GM18873 (cell line): ENCODE data around the gene SLC35A3.
"Not testable (repeated sequence)": the region's sequence is repeated elsewhere in the genome, so short reads cannot be mapped to it uniquely, and the experiment has no call there.

Experiments used
- ATAC-seq: cut with Tn5 transposase; IDR thresholded peaks from one replicate; pipeline ENCODE4 v1.9.1; 2021; ENCODE audit warnings: mild to moderate bottlenecking, moderate library complexity, moderate number of reproducible peaks; ENCODE audit not compliant: unreplicated experiment, low FRiP score

The SLC35A3 gene

GRCh38 chr1:99970713-99971255, 988 bp downstream of the SLC35A3 start:
- no peak for ATAC-seq

- not testable (repeated sequence) for ATAC-seq
These were observed 2.3 kb downstream of the SLC35A3 start for GRCh38 chr1:99972066-99972465.

GRCh38 chr1:99975529-99975928, 5.7 kb downstream of the SLC35A3 start:
- no peak for ATAC-seq

- not testable (repeated sequence) for ATAC-seq
These were observed 7.5 kb downstream of the SLC35A3 start for GRCh38 chr1:99977326-99977725.

DNA sequence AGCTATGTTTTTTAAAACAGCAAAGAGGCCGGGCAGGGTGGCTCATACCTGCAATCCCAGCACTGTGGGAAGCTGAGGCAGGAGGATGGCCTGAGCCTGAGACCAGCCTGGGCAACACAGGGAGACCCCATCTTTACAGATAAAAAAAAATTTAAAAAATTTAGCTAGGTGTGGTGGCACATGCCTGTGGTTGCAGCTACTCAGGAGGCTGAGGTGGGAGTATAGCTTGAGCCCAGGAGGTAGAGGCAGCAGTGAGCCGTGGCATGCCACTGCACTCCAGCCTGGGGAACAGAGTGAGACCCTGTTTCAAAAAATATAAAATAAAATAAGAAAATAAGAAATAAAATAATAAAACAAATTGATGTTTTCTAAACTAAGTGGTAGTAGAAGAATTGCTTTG, 8.4 kb downstream of the SLC35A3 start:
- ATAC-seq: no peak

- no peak for ATAC-seq
These were observed 9.3 kb downstream of the SLC35A3 start for GRCh38 chr1:99979091-99979490.

- ATAC-seq: no peak
These were observed 11.1 kb downstream of the SLC35A3 start for GRCh38 chr1:99980928-99981327.

DNA sequence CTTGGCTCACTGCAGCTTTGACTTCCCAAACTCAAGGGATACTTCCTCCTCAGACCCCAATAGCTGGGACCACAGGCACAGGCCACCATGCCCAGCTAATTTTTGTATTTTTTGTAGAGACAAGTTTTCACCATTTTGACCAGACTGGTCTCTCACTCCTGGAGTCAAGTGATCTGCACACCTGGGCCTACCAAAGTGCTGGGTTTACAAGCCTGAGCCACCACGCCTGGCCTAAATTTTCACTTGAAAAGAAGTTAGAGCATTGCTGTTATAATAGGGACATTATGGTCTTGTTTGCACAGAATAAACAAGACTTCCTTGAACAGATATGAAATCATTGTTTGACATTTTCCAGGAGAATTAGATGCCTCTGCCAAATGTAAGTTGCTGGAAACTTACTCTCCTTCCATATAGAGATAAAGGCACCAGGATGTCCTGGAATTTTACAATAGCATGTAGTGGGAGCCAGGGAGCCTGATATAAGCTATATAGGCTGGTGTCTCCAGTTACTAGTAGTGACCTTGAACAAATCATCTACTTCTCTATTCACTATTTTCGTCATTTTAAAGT, 16.9 kb downstream of the SLC35A3 start:
- ATAC-seq: no peak

DNA sequence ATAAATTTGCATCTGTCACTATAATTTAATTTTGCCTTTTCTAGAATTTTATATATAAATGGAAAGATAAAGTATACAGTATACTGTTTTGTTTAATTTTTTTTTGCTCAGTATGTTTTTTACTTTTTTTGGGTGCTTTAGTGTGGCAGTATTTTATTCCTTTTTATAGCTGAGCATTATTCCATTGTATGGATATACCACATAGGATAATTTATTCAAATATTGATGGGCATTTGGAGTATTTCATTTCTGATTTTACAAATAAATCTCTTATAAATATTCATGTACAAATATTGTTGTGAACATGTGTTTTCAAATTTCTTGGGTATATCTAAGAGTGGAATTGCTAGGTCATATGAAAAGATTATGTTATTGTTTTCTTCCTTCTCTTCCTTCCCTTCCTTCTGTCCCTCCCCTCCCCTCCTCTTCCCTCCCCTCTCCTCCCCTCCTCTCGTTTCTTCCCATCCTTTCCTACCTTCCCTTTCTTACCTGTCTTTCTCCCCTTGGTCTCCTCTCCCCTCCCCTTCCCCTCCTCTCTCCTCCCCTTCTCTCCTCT, 18.5 kb downstream of the SLC35A3 start:
- ATAC-seq: no peak

DNA sequence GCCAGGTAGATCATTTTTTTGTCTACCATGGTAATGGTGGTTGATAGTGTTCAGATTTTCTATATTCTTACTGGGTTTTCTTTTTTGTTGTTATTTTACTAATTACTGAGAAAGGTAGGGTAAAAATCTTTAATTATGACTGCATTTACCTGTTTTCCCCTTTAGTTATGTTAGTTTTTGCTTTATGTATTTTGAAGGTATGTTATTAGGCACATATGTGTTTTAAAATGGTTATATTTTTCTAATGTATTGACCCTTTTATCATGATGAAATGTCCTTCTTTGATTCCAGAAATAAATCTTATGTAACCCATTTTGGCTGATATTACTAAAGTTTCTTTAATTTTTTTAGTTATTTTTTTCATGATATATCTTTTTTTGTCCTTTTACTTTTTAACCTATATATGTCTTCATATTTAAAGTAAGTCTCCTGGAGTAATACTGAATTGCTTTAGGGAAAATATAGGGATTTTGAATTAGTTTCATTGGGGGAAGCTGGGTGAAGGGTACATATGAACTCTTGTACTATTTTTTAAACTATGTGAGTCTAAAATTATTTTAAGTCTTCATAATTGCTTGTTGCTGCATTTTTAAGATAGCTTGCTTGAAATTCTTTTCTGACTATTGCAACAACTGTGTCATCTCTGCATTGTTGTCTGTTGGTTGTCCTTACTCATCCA, 22.4 kb downstream of the SLC35A3 start:
- ATAC-seq: no peak

DNA sequence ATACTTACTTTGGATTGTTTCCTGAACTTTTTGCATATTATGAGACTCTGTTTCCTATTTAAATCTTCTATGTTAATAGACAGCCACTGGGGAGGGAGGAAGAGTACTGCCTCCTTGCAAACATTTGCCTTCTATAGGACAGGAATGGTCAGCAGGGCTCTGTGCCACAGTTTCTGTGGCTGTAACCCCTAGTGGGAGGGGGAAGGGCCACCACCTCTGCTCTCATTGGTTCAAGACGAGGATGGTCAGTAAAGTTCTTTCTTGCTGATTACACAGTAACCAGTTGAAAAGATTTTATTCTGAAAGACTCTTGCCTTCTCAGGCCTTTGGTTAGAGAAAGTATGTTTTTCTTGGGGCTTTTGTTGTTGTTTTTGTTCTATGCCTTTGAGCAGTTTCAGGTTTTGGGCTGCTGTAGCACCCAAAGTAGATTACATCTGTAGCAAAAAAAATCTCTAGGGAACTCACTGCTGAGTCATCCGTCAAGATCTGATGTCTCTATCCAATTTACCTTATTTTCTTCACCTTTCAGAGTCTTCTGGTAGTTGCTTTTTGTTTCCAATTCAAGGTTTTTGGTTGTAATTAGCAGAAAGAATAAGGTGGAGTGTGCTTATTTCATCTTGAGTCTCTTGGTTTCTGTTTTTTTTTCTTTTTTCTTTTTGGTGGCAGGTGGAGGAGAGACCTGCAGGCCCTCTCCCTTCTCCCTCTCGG, 23.1 kb downstream of the SLC35A3 start:
- no peak for ATAC-seq

DNA sequence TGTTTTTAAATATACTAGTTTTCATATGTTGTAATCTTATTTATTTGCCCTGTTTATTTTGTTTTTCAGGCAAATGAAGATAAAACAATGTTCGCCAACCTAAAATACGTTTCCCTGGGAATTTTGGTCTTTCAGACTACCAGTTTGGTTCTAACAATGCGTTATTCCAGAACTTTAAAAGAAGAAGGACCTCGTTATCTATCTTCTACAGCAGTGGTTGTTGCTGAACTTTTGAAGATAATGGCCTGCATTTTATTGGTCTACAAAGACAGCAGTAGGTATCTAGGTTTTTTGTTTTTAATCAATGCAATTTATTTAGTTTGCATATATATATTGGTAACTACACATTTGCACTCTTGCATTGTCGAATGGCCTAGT, 23.7 kb downstream of the SLC35A3 start:
- ATAC-seq: no peak

- ATAC-seq: no peak
These were observed 24.7 kb downstream of the SLC35A3 start for GRCh38 chr1:99994496-99994895.

DNA sequence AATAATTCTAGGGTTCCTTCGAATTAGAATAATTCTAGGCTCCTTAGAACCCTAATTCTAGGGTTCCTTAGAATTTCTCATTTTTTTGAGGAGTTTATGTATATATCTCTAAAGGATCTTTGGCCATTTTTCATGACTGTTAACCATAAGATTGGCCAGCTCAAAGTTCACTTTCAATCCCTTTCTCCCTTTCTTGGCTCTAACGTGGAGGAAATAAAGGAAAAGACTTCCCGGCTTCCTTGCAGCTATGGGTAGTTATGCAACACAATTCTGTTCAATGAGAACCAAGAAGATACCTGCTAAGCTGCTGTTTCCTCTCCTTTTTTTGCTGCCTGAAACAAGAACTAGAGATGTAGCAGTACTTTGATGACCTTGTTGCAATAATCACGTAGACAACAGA, 27.2 kb downstream of the SLC35A3 start:
- ATAC-seq: no peak

GRCh38 chr1:100001462-100001861, 31.7 kb downstream of the SLC35A3 start:
- no peak for ATAC-seq

GRCh38 chr1:100005424-100005823, 35.6 kb downstream of the SLC35A3 start:
- ATAC-seq: no peak

DNA sequence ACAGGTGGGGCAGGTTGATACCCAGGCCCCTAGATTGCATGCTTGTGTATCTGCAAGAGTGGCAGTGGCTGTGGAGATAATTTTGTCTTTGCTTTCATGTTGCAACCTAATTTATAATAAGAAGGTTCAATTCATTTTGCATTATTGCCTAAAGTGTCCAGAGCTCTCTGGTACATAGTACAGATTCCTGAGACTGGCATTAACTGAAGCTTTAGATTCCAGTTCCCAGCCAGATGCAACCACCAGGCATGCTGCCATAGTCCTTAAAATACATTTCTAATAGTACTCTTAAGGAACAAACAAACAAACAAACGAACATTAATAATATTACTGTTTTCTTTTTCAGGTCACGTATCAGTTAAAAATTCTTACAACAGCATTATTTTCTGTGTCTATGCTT, 36.9 kb downstream of the SLC35A3 start:
- ATAC-seq: no peak

GRCh38 chr1:100009458-100009857, 39.7 kb downstream of the SLC35A3 start:
- no peak for ATAC-seq

DNA sequence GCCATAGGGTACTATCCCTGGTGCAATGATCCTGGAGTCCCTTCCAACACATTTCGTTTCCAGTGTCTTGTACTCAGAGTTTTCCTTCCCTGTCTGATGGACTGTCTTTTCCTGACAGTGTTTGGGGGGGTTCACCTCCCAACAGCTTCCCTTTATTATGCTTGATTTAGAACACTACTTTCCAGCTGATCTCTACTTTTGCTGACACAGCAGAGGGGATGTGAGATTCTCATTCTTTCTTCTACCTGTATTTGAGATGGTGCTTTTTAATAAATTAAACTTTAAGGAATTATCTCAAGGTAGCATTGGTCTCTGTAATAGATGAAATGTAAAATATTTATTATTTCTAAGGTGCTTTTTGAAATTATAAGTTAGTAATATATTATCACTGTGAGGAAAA, 41.0 kb downstream of the SLC35A3 start:
- ATAC-seq: no peak

DNA sequence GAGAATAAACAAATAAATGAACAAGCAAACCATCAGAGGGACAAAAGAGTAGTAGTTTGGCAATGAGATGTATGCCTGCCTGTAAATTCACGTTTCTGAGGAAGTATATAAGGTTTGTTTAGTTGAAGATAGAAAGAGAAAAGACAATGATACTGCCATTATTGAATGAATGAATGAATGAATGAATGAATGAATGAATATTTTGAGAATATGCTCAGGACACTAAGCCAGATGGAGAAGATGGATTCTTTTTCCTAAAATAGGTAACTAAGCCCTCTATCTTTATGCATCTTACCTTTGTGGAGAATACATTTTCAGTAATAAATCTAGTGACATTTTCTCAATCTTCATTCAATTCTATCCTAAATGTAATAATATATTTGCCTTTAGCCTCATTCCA, 49.4 kb downstream of the SLC35A3 start:
- no peak for ATAC-seq

GRCh38 chr1:100023482-100023881, 53.7 kb downstream of the SLC35A3 start:
- no peak for ATAC-seq
